ENCODE data around the gene C1QTNF1.

Gene C1QTNF1

GRCh38 chr17:79097226-79098055 lies 73.5 kb downstream of the C1QTNF1 start:
- DNase-seq = no peak

GRCh38 chr17:79098282-79098867 lies 74.4 kb downstream of the C1QTNF1 start:
- DNase-seq = no peak

Data from NCI-H524 (cell line).